ENCODE results near the gene CYFIP2. TPM values are rescaled to one million over a fixed set of nuclear protein-coding genes. Genes with fewer than 3 reads are reported as not detected.

The CYFIP2 gene
- total RNA-seq, 2 donors from 2014 or later, result 17.8 to 25.2 TPM

DNA sequence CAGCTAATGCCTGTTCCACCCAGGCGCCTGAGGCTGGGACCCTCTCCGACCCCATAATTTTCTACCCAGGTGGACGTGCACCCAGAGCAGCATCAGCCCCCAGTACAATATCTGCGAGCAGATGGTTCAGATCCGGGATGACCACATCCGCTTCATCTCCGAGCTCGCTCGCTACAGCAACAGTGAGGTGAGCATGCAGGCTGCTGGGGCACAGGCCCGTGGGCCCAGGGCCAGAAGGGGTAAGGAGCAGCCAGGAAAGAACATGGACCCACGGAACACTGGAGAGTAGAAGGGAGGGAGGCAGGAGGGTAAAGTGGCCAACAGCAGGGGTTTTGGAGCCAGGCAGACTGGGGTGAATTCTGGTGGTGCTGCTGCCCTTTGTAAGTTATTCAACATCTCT is 45.7 kb downstream of the CYFIP2 start:
- DNase-seq (ENCODE audit: low spot score), result no peak
- 95% methylated on average over 11 of the region's 11 CpGs for WGBS
- TF ChIP-seq, protein P1, sequence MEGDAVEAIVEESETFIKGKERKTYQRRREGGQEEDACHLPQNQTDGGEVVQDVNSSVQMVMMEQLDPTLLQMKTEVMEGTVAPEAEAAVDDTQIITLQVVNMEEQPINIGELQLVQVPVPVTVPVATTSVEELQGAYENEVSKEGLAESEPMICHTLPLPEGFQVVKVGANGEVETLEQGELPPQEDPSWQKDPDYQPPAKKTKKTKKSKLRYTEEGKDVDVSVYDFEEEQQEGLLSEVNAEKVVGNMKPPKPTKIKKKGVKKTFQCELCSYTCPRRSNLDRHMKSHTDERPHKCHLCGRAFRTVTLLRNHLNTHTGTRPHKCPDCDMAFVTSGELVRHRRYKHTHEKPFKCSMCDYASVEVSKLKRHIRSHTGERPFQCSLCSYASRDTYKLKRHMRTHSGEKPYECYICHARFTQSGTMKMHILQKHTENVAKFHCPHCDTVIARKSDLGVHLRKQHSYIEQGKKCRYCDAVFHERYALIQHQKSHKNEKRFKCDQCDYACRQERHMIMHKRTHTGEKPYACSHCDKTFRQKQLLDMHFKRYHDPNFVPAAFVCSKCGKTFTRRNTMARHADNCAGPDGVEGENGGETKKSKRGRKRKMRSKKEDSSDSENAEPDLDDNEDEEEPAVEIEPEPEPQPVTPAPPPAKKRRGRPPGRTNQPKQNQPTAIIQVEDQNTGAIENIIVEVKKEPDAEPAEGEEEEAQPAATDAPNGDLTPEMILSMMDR (IDR thresholded peaks at IDR 0.05), result no peak
- TF ChIP-seq POLR2A (IDR thresholded peaks at IDR 0.05), result no peak
- TF ChIP-seq POLR2AphosphoS5 (IDR thresholded peaks at IDR 0.05), result no peak
- no peaks in the 10 kb centered on the region for H3K27me3 ChIP-seq (replicated peaks; ENCODE audit: insufficient read depth)
- H3K36me3 ChIP-seq, result no peaks in the 10 kb centered on the region
- intact Hi-C loops (cut with DNase I), result loop anchor here (2.0 to 5.0 kb wide), 2 partner anchors 59 to 164 kb away; no protein-coding TSS in a partner anchor
- H3K9me3 ChIP-seq, result no peaks in the 10 kb centered on the region
- no peaks in the 10 kb centered on the region for H3K4me1 ChIP-seq (replicated peaks)
- H3K27ac ChIP-seq, result no peak overlapping the region
- H3K4me3 ChIP-seq, result no peak overlapping the region

DNA sequence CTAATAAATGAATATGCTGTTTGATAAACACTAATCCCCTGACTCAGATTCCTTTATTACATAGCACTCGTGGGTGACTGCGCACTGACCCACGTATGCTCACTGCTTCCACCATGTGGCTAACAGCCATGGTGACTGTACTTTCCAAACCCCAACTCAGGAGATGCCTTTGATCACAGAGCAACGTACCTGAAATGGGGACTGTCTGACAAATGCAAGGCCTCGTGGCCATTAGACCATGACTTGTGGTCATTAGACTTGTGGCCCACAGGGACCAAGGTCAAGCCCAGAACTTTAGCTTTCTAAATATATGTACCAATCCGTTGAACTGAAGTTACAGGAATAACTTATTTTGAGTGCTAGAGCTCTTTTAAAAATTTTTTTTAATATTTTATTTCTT is 46.6 kb downstream of the CYFIP2 start:
- intact Hi-C loops (cut with DNase I), result loop anchor here (5.0 kb wide), 1 partner anchor 165 kb away; no protein-coding TSS in a partner anchor
- no peaks in the 10 kb centered on the region for H3K36me3 ChIP-seq
- 29% methylated on average over 6 of the region's 6 CpGs for WGBS
- H3K27me3 ChIP-seq (replicated peaks; ENCODE audit: insufficient read depth), result no peaks in the 10 kb centered on the region
- TF ChIP-seq POLR2A (IDR thresholded peaks at IDR 0.05), result no peak
- TF ChIP-seq, protein P1 (IDR thresholded peaks at IDR 0.05), result peak in 3 of 4 experiments; percentile 38 to 63 (median 50)
- no peak overlapping the region for H3K4me3 ChIP-seq
- H3K4me1 ChIP-seq (replicated peaks), result no peaks in the 10 kb centered on the region
- H3K27ac ChIP-seq, result no peak overlapping the region
- DNase-seq (ENCODE audit: low spot score), result peak; percentile 17
- H3K9me3 ChIP-seq, result no peaks in the 10 kb centered on the region

DNA sequence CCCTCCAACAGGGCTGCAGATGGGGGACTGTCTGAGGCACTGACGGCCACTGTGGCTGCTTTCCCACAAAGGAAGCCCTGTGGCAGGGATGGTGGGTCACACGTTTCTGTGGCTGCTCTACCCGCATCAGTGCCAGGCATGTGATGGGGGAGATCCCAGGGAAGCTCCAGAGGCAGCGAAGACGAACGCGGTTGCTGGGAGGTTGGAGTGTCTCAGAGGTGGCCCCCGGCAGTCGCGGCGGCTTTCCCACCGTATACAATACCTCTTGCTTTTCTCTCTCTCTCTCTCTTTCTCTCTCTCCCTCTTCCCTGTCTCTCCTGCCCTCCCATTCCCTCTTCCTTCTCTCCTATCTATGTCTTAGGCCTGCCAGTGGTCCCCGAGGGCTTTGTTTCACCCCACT is 56.7 kb downstream of the CYFIP2 start:
- Histone ChIP-seq H3K36me3 (no peaks in the 10 kb centered on the region), H3K4me3 (no peak overlapping the region), H3K27ac (no peak overlapping the region)

DNA sequence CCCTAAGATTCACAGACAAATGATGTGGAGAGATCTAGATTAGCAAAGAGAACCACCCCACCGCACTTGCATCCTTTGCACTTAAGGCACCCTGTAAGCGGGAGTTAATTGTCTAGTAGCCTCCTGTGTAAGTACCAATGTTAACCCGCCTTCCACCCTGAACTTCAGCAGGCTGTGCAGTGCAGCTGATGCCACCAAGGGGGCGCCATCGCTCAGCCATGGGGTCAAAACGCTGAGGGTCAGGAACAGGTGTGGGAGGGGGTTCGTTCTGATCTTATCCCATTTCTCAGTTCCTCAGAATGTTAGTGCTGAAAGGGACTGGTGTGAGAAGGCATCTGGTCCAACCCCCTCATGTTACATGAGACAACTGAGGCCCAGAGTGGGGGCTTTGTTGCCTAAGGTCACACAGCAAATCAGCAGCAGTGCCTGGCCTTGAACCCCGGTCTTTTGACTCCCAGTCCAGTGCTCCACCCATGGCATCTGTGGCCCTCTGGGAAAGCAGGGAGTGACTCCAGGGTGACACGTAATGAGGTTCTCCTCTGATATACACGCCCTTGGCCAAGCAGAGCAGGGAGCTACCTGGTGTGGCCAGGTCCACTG is 57.3 kb downstream of the CYFIP2 start:
- H3K4me3 ChIP-seq, result no peak overlapping the region
- H3K36me3 ChIP-seq, result no peaks in the 10 kb centered on the region
- no peaks in the 10 kb centered on the region for H3K9me3 ChIP-seq
- WGBS, result 83% methylated on average over 10 of the region's 10 CpGs
- DNase-seq (ENCODE audit: low spot score), result no peak
- no peak overlapping the region for H3K27ac ChIP-seq
- TF ChIP-seq POLR2AphosphoS5 (IDR thresholded peaks at IDR 0.05), result no peak
- TF ChIP-seq POLR2A (IDR thresholded peaks at IDR 0.05), result no peak
- TF ChIP-seq, protein P1 (IDR thresholded peaks at IDR 0.05), result no peak
- H3K4me1 ChIP-seq (replicated peaks), result no peaks in the 10 kb centered on the region
- intact Hi-C loops (cut with DNase I), result no loop called here
- H3K27me3 ChIP-seq (replicated peaks; ENCODE audit: insufficient read depth), result no peaks in the 10 kb centered on the region

More for the DNA sequence above, 56.7 kb downstream of the CYFIP2 start:
- Histone ChIP-seq H3K4me1 (replicated peaks) (no peaks in the 10 kb centered on the region), H3K27me3 (replicated peaks; ENCODE audit: insufficient read depth) (no peaks in the 10 kb centered on the region), H3K9me3 (no peaks in the 10 kb centered on the region)
- TF ChIP-seq, protein P1 (IDR thresholded peaks at IDR 0.05), result no peak
- TF ChIP-seq POLR2A (IDR thresholded peaks at IDR 0.05), result no peak
- no peak for TF ChIP-seq POLR2AphosphoS5 (IDR thresholded peaks at IDR 0.05)
- no peak for DNase-seq (ENCODE audit: low spot score)
- intact Hi-C loops (cut with DNase I), result no loop called here
- 96% methylated on average over 13 of the region's 13 CpGs for WGBS

DNA sequence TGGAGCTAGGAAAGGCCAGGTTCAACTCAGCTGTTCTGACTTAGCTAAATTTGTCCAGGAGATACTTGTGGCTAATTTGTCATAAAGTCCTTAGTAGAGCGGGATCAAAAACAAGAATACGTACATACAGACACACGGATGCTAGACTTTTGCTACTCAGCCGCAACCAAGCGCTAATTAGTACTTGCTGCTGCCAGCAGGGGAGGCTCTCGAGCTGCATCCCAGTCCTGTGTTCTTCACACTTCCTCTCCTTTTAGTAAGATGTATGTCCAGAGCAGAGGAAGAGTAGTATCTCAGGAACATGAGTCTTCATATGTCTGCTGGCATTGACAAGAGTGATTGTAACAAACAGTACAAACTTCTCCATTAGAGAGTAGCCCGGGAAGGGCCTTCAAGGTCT is 58.3 kb downstream of the CYFIP2 start:
- no peak overlapping the region for H3K4me3 ChIP-seq
- no peak for DNase-seq (ENCODE audit: low spot score)
- H3K4me1 ChIP-seq (replicated peaks), result no peaks in the 10 kb centered on the region
- TF ChIP-seq POLR2A (IDR thresholded peaks at IDR 0.05), result no peak
- TF ChIP-seq, protein P1 (IDR thresholded peaks at IDR 0.05), result no peak
- TF ChIP-seq POLR2AphosphoS5 (IDR thresholded peaks at IDR 0.05), result no peak
- H3K27me3 ChIP-seq (replicated peaks; ENCODE audit: insufficient read depth), result no peaks in the 10 kb centered on the region
- H3K9me3 ChIP-seq, result no peaks in the 10 kb centered on the region
- H3K27ac ChIP-seq, result no peak overlapping the region
- H3K36me3 ChIP-seq, result no peaks in the 10 kb centered on the region
- WGBS, result 95% methylated on average over 7 of the region's 7 CpGs
- intact Hi-C loops (cut with DNase I), result no loop called here

Data from prostate gland (tissue), 2 donors.